Right lobe of liver (tissue), 4 donors: ENCODE data around the gene WRNIP1.

ENCODE experiments used
- CTCF ChIP-seq, 4 donors: fragments of 200-600 bp in 3 of 4; fragments of 450-650 bp in 1 of 4; IDR thresholded peaks; one replicate each; pipeline versions ENCODE4 v1.5.1 to v1.8.0; 2016 to 2022; ENCODE audit warnings: antibody characterized with exemption in 4 of 4, mild to moderate bottlenecking in 2 of 4
- POLR2A ChIP-seq: fragments of 450-650 bp; IDR thresholded peaks from one replicate; pipeline ENCODE4 v1.6.1; 2017; ENCODE audit warnings: antibody characterized with exemption, mild to moderate bottlenecking
- donor health status: DM: no; HTN: no; CAD: no.
- donor health status: DM: no; HTN: no; CAD: no.
- donor health status: DM: no; HTN: yes; CAD: no.

GRCh38 chr6:2812695-2813094 is 47.5 kb downstream of the WRNIP1 start:
- TF ChIP-seq CTCF (IDR thresholded peaks at IDR 0.05), result no peak
- TF ChIP-seq POLR2A, result no peak
